Muscle layer of colon (tissue), 2 donors: ENCODE data around the gene ST6GALNAC6.
A peak's percentile ranks its signal among the peaks of the same experiment; 100 is the strongest.

Experiments
- H3K27ac ChIP-seq: one replicate; pipeline ENCODE4 v1.7.0; 2013; ENCODE audit warnings: low read depth, mild to moderate bottlenecking, low read length, moderate library complexity
- H3K27me3 ChIP-seq, 2 donors: one replicate each; pipeline ENCODE4 v1.7.0; 2013; ENCODE audit warnings: low read length in 2 of 2, mild to moderate bottlenecking in 2 of 2; ENCODE audit not compliant: insufficient read depth in 2 of 2, control insufficient read depth in 1 of 2
- H3K36me3 ChIP-seq: one replicate; pipeline ENCODE4 v1.7.0; 2013; ENCODE audit warnings: mild to moderate bottlenecking, low read length; ENCODE audit not compliant: insufficient read depth
- H3K4me1 ChIP-seq: one replicate; pipeline ENCODE4 v1.7.0; 2013; ENCODE audit warnings: mild to moderate bottlenecking, low read length; ENCODE audit not compliant: insufficient read depth
- H3K4me3 ChIP-seq, 2 donors: one replicate each; pipeline ENCODE4 v1.7.0; 2013; ENCODE audit warnings: low read length in 2 of 2, low read depth in 1 of 2, mild to moderate bottlenecking in 1 of 2, moderate library complexity in 1 of 2
- H3K9ac ChIP-seq: one replicate; pipeline ENCODE4 v1.7.0; 2013; ENCODE audit warnings: low read length
- H3K9me3 ChIP-seq: one replicate; pipeline ENCODE4 v1.7.0; 2013; ENCODE audit warnings: mild to moderate bottlenecking, low read length
- donor health status: abdominal sarcoma.
- donor health status: Adenocarcinoma of cecum.

The ST6GALNAC6 gene

DNA sequence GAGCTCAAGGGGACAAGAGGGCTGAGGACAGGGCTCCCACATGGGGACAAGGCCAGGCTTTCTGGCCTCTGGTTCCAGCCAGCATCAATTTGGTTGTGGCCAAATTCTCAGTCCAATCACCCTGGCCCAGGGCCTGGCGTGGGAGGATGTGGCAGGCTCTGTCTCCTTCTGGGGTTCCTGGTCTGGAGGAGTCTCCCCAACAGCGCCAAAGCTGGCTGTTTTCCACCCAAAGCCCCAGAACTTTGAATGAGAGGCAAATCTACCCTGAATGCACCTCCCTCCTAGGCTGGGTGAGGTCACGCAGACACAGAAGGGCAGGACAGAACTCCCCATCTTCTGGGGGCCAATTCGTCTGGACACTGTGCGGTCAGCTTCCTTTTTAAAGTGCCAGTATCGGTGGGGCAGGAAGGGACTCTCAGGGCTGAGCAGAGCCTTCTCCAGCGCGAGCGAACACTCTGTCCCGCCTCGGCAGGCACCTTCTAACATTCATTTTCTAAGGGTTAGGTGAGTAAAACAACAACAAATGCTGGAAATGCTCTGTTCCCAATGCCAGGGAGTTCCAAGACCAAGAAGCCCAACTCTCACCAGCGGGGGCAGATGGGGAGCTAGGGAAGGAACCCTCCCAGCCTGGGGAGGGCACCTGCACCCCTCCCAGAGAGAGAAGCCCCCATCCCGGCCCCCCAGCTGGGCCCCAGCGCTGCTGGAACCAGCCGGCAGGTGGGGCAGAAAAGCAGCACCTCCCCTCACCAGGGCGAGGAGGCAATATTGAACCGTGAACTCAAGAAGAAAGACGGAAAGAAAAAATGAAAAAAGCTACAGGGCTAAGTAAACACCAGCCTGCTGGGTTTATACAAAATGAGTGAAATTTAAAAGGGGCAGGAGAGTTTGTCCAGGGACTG is 41.9 kb upstream of the ST6GALNAC6 start:
- Histone ChIP-seq H3K27ac (no peak overlapping the region), H3K4me1 (peaks cover 53% of the 10 kb centered on the region), H3K9ac (no peak overlapping the region), H3K9me3 (no peaks in the 10 kb centered on the region), H3K27me3 (no peaks in the 10 kb centered on the region), H3K36me3 (peaks cover 36% of the 10 kb centered on the region), H3K4me3 (no peak overlapping the region)

DNA sequence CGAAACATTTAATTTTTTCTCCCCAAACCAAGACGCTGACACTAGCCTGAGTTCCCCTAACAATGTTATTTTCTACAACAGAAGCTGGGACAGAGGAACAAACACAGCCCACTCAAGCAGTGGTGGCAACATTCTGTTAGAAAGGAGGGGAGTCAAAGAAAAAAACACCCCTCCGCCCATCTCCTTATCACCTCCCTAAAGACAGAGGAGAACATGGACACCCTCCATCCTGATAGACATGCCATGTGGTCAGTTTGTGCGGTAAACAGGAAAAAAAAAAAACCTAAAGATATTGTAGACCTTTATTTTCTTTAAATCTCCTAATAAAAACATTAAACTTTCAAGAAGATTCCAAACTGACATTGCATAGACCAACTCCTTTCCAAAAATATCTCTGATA is 41.2 kb upstream of the ST6GALNAC6 start:
- H3K4me1 ChIP-seq: peaks cover 55% of the 10 kb centered on the region
- no peak overlapping the region for H3K9ac ChIP-seq
- no peak overlapping the region for H3K27ac ChIP-seq
- H3K36me3 ChIP-seq: peaks cover 40% of the 10 kb centered on the region
- H3K9me3 ChIP-seq: no peaks in the 10 kb centered on the region
- no peak overlapping the region for H3K4me3 ChIP-seq
- H3K27me3 ChIP-seq: no peaks in the 10 kb centered on the region

DNA sequence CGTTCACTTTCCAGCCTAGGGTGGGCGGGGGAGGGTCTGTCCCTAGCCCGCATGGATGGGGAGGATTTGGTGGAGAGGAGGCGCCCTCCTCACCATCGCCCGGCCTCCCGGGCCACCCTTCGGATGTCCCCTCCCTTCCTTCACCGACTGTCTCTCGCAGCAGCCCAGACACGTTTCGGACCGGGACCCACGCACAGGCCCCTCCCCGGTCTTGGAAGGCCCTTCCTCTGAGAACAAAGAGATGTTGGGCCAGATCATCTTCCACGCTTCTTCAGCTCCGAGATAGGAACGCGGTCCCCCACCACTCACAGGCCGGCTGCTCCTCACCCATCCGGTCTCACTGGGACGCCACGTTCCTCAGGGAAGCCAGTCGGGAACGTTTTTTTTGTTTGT is 38.9 kb upstream of the ST6GALNAC6 start:
- H3K27me3 ChIP-seq: no peaks in the 10 kb centered on the region
- H3K27ac ChIP-seq: no peak overlapping the region
- H3K4me1 ChIP-seq: peaks cover 46% of the 10 kb centered on the region
- no peaks in the 10 kb centered on the region for H3K9me3 ChIP-seq
- peak overlapping the region; percentile 82 to 90 for H3K4me3 ChIP-seq
- peaks cover 20% of the 10 kb centered on the region for H3K36me3 ChIP-seq
- peak overlapping the region; percentile 23 for H3K9ac ChIP-seq

DNA sequence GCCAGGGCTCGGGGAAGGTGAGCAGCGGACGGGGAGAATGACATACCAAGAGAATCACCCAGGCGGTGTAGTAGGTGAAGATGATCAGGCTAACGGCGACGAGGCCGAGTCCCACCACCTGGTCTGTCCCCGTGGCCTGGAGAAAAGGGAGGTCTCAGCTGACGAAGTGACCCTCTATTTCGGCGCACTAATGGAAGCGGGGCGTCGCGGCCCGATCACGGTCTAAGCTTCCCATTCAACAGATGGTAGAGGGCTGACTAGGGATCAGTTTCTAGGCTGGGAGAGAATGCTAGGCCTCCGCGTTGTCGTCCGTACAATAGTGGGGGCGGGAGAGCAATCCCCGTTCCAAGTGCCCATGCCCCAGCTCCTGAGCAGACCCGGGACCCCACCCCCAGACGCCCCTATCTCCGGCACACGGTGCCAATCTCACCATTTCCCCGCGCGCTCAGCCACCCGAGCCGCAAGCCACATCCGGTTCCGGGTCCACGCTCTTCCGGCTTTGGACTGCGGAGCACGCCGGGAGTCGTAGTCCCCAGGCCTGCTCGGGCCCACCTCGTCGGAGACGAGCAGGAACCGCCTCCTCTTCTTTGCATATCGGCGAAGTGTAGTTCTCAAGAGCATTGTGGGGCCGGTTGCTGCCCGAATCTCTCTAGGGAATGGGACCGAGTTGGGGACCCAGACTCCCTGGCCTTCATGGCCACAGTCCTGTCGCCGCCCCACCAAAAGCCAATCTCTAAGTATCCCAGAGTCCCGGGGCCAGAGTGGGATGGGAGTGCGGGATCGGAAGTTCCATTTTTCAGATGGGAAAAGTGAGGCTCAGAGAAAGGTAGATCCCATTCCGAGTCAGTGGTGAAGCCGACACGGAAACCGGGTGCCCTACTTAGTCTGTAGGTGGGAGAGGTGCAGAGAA is 38.2 kb upstream of the ST6GALNAC6 start, which contains the start of gene DPM2:
Gene DPM2, minus strand, starts transcription at position 467 of the 910 bp plus-strand sequence. Its CDS starts 34 bp downstream, at position 433.
- Histone ChIP-seq H3K9me3 (no peaks in the 10 kb centered on the region), H3K4me3 (peak within 1 kb of the TSS; percentile 82 to 90), H3K27me3 (no peaks in the 10 kb centered on the region), H3K36me3 (peaks cover 15% of the 10 kb centered on the region), H3K4me1 (peaks cover 39% of the 10 kb centered on the region), H3K27ac (peak within 1 kb of the TSS; percentile 65), H3K9ac (peak within 1 kb of the TSS; percentile 75)

- H3K27ac ChIP-seq: peak overlapping the region; percentile 65
- peaks cover 9% of the 10 kb centered on the region for H3K36me3 ChIP-seq
- no peaks in the 10 kb centered on the region for H3K27me3 ChIP-seq
- peaks cover 33% of the 10 kb centered on the region for H3K4me1 ChIP-seq
- H3K9ac ChIP-seq: peak overlapping the region; percentile 75
- H3K9me3 ChIP-seq: no peaks in the 10 kb centered on the region
- peak overlapping the region; percentile 82 to 90 for H3K4me3 ChIP-seq
Observed at GRCh38 chr9:127937056-127937387, 37.6 kb upstream of the ST6GALNAC6 start.

DNA sequence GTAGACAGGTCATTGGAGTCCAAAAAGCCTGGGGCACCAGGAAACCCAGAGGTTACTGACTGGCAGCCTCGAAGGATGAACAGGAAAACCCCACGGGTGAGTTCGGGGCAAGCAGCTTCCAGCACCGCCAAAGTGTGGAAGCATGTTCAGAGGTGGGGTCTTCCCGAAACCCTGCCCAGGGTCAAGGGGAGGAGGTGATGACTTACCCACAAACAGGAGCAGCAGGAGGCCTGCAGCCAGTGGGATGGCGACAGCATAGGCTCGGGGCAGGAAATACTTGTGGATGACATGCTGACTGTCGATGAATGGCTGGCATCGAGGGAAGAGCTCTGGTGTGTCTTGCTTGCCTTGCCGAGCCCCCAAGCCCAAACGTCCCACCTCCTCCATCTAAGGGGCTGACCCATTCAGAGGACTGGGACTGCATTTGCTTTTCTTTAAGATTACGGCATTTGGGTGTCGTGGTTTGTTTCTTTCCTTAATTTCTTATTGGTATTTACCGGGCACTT is 37.0 kb upstream of the ST6GALNAC6 start:
- Histone ChIP-seq H3K9me3 (no peaks in the 10 kb centered on the region), H3K9ac (peak overlapping the region; percentile 75), H3K27me3 (peaks cover 0 to under 1% of the 10 kb centered on the region in 2 donors), H3K4me3 (peak overlapping the region in 1 of 2 donors; percentile 82), H3K27ac (no peak overlapping the region), H3K36me3 (peaks cover 5% of the 10 kb centered on the region), H3K4me1 (peaks cover 30% of the 10 kb centered on the region)

- H3K27me3 ChIP-seq: peaks cover 0 to 7% of the 10 kb centered on the region in 2 donors
- H3K9me3 ChIP-seq: no peaks in the 10 kb centered on the region
- no peak overlapping the region for H3K9ac ChIP-seq
- H3K27ac ChIP-seq: no peak overlapping the region
- H3K4me3 ChIP-seq: no peak overlapping the region
- peaks cover 35% of the 10 kb centered on the region for H3K4me1 ChIP-seq
- H3K36me3 ChIP-seq: peaks cover 5% of the 10 kb centered on the region
Observed at GRCh38 chr9:127935765-127936221, 36.4 kb upstream of the ST6GALNAC6 start.

GRCh38 chr9:127934986-127935385 is 35.6 kb upstream of the ST6GALNAC6 start:
- H3K36me3 ChIP-seq: peaks cover 5% of the 10 kb centered on the region
- no peaks in the 10 kb centered on the region for H3K9me3 ChIP-seq
- no peak overlapping the region for H3K4me3 ChIP-seq
- no peak overlapping the region for H3K9ac ChIP-seq
- H3K27ac ChIP-seq: no peak overlapping the region
- peaks cover 42% of the 10 kb centered on the region for H3K4me1 ChIP-seq
- peaks cover 0 to 15% of the 10 kb centered on the region in 2 donors for H3K27me3 ChIP-seq

- peaks cover 5% of the 10 kb centered on the region for H3K36me3 ChIP-seq
- H3K27ac ChIP-seq: no peak overlapping the region
- no peaks in the 10 kb centered on the region for H3K9me3 ChIP-seq
- H3K9ac ChIP-seq: no peak overlapping the region
- H3K27me3 ChIP-seq: peaks cover 0 to 22% of the 10 kb centered on the region in 2 donors
- no peak overlapping the region for H3K4me3 ChIP-seq
- peaks cover 43% of the 10 kb centered on the region for H3K4me1 ChIP-seq
Observed at GRCh38 chr9:127934248-127934647, 34.8 kb upstream of the ST6GALNAC6 start.

DNA sequence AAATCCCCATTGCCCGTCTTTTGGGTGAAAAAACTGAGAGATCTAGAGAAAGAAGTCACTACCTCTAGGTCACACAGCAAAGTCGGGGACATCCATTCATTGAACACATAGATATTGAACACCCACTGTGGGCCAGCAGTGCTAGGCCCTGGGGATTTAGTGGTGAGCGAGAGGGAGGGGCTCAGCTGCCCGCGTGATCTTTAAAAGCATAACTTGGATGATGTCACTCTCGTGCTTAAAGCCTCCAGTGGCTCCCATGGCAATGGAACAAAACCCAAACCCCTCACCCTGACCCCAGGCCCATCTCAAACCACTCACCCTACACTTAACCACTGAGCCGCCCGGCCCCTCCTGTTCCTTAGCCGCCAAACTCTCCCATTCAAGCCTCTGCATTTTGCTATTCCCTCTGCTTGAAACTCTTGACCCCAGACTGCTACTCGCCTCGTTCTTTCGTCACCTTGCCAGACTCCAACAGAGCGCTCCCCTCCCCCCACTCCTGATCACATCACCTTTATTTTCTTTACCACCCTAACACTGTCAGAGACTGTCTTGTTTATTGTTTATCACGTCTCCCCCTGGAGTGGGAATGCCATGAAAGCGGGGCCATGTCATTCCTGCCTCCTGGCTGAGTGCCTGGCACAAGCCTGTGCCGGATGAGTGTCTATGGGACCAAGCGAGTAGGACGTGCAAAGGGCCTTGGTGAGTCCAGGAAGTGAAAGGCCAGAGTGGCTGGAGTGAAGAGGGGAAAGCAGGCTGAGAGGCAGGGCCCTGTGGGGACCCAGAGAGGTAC is 31.9 kb upstream of the ST6GALNAC6 start:
- H3K27ac ChIP-seq: no peak overlapping the region
- H3K9ac ChIP-seq: no peak overlapping the region

More for the DNA sequence above, 31.9 kb upstream of the ST6GALNAC6 start:
- Histone ChIP-seq H3K4me3 (peak overlapping the region; percentile 21 to 43), H3K4me1 (peaks cover 22% of the 10 kb centered on the region), H3K27me3 (peaks cover 18 to 46% of the 10 kb centered on the region in 2 donors), H3K9me3 (no peaks in the 10 kb centered on the region), H3K36me3 (peaks cover 4% of the 10 kb centered on the region)
